ENCODE measurements around the gene BCL3.

BCL3 gene

DNA sequence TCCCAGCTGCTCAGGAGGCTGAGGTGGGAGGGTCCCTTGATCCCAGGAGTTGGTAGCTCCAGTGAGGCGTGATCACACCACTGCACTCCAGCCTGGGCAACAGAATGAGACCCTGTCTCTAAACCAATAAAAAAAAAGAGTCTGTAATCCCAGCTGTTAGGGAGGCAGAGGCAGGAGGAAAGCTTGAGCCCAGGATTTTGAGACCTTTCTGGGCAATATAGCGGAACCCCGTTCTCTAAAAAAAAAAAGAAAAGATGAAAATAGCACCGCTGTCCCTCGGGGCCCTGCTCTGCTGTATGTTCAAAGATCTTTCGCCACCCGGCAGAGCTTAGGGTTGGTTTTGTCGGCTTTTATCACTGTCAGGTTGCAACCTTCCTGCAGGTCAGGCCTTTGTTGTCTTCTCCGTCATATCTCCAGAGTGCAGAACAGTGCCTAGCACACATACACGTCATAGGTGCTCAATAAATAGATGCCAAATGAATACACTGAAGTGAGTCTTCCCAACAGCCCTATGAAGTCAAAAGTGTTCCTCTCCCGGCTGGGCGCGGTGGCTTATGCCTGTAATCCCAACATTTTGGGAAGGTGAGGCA, 47.0 kb downstream of the BCL3 start:
- DNase-seq: no peak

DNA sequence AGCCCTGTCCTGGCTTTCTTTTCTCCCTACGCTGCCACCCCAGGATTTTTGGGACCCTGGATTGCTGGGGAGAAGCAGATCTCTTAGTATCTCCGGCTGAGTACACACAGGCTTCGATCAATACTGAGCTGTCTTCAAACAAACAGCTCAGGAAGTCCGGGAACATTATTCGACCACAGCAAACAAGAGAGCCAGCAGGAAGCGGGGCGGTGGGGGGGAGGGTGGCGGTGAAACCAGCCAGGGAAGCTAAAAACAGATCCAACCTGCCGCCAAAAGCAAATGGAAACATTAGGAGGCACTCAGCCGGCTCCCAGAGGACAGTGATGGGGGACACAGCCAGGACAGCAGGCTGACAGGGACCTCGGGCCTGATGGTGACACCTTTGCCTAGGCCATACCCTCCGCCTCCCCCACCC, 48.2 kb downstream of the BCL3 start:
- peak; percentile 49 for DNase-seq

DNA sequence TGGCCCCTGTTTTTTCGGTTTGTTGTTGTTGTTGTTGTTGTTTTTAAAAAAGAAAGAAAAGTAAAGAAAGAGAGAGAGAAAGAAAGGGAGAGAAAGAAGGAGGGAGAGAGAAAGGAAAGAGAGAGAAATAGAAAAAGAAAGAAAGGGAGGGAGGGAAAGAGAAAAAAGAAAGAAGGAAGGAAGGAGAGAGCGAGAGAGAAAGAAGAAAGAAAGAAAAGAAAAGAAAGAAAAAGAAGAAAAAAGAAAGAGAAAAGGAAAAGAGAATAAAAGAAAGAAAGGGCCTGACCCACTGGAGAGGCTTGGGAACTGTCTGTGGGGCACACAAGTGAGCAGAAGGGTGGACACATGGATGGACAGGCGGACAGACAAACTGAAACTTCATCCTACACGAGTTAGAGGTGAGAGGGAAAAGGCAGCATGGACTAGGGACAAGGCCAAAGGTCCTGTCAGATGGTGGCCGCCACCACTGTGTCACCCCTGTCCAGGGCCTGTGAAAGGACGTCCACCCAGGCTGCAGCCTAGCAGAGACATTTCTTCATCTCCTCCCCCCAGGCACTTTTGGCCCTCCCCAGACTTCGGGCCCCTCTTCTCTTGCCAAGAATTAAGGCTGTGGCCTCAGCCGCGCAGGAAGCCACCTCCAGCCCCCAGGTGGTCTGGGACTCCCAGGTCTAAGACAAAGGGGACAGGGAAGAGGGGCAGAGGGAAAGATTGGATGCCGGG, 51.3 kb downstream of the BCL3 start:
- no peak for DNase-seq

GRCh38 chr19:44800461-44800860, 52.0 kb downstream of the BCL3 start:
- DNase-seq: peak; percentile 88

GRCh38 chr19:44803442-44804428, 55.2 kb downstream of the BCL3 start:
- no peak for DNase-seq

DNA sequence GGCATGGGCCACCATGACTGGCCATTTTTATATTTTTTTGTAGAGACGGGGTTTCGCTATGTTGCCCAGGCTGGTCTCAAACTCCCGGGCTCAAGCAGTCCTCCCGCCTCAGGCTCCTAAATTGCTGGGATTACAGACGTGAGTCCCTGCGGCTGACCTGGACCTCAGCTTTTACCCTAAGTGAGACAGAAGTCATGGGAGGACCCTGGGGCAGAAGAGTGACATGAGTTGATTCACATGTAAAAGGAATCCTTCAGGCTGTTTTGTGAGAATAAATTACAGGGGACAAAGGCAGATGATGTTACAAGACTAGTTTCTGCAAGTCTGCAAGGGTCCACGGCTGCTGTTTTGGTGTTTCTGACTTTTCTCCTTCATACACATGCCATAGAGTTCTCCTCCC, 57.8 kb downstream of the BCL3 start:
- DNase-seq: no peak

GRCh38 chr19:44807162-44807561, 58.7 kb downstream of the BCL3 start:
- no peak for DNase-seq

DNA sequence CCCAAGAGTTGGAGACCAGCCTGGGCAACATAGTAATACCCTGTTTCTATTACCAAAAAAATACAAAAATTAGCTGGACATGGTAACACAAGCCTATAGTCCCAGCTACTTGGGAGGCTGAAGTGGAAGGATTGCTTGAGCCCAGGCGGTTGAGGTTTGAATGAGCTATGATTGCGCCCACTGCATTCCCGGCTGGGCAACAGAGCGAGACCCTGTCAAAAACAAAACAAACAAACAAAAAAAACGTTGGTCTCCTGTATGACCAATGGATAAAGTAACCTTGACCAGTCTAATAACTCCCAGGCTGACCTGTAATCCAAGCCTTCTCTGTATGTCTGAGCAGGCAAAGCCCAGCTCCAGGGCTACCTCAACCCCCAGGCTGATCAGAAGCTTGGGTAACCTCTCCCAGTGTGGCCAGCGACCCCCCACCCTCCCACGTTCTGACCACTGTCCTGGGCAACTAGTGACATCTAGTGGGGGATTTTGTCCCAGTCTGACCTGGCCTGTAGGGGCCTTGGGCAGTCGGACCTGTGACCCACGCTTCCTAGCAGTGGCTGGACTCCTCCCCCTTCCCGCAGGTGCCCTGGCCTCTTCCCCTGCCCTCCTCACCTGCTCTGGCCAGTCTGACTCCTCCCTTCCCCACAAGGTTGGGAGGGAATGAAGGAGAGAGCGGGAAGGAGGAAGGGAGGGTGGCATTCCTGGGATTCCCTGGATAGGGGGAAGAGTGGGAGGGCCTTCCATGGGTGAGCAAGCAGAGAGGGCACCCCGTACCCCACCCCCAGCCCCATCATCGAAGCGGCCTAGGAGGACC, 59.3 kb downstream of the BCL3 start:
- DNase-seq: no peak

DNA sequence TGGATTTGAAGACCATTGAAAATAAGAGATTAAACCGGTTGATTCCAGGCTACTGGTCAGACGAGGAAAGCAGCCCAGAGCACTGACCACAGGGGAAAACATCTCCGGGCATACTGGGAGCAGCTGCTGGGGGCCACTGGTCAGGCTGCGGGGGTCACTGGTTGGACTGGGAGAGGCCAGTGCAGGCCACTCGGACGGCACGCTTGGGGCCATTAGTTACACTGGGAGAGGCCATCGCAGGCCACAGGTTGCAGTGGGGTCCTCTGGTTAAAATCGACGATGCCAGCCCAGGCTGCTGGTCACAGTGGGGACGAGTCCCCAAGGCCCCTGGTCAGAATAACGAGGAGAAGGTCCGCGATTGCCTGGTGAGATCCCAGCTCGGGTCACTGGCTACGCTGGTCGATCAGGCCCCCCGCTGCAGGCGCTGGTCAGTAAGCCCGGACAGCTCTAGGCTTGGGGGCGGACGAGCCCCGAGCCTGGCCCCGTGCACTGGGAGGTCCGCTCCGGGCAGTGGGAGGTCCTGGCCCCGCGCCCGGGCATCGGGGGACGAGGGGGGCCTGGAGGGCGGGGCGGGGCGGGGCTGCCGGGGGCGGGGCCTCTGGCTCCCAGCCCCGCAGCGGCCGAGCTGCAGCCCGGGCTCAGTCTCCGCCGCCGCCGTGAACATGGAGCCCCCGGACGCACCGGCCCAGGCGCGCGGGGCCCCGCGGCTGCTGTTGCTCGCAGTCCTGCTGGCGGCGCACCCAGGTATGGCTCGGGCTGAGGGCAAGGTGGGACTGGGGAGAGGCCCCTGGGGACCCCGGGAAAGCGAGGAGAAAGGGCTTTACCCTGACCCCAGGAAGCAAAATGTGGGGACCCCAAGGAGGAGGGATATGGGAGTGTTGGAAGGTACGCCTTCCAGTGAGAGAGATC, 60.2 kb downstream of the BCL3 start, which contains the start of gene BCAM:
TSS of gene BCAM (plus strand) at position 641 of the 909 bp plus-strand sequence. CDS start at position 663, 22 bp downstream.
- peak; percentile 17 for DNase-seq

Measured in CD4-positive, alpha-beta T cell treated with Interleukin-17A for 4 hours (primary cell).